Measurements from ENCODE around the gene LTBR.

Gene LTBR

GRCh38 chr12:6352193-6353173 is 31.5 kb upstream of the LTBR start:
- in situ Hi-C loops (cut with HindIII; ENCODE audit: low pct_unique_long_range_greater_than_20kb, low sequenced_read_pairs), result no loop called here
- no peak for DNase-seq (ENCODE audit: low read depth in 1 of 2, low spot score in 1 of 2)
- no peak for TF ChIP-seq JUND (IDR thresholded peaks at IDR 0.05; ENCODE audit: low read depth)

GRCh38 chr12:6354495-6355393 is 29.2 kb upstream of the LTBR start:
- in situ Hi-C loops (cut with HindIII; ENCODE audit: low pct_unique_long_range_greater_than_20kb, low sequenced_read_pairs), result no loop called here
- TF ChIP-seq JUND (IDR thresholded peaks at IDR 0.05; ENCODE audit: low read depth), result no peak

GRCh38 chr12:6355491-6356373 is 28.2 kb upstream of the LTBR start:
- no peak for TF ChIP-seq JUND (IDR thresholded peaks at IDR 0.05; ENCODE audit: low read depth)
- in situ Hi-C loops (cut with HindIII; ENCODE audit: low pct_unique_long_range_greater_than_20kb, low sequenced_read_pairs), result no loop called here
- DNase-seq (ENCODE audit: low read depth in 1 of 2, low spot score in 1 of 2), result no peak

More at GRCh38 chr12:6354495-6355393, 29.2 kb upstream of the LTBR start:
- DNase-seq (ENCODE audit: low read depth in 1 of 2, low spot score in 1 of 2), result no peak

- DNase-seq (ENCODE audit: low read depth in 1 of 2, low spot score in 1 of 2), result no peak
- TF ChIP-seq JUND (IDR thresholded peaks at IDR 0.05; ENCODE audit: low read depth), result no peak
- in situ Hi-C loops (cut with HindIII; ENCODE audit: low pct_unique_long_range_greater_than_20kb, low sequenced_read_pairs), result no loop called here
Measured at GRCh38 chr12:6356374-6356820, 27.6 kb upstream of the LTBR start.

- DNase-seq (ENCODE audit: low read depth in 1 of 2, low spot score in 1 of 2), result no peak
- no peak for TF ChIP-seq JUND (IDR thresholded peaks at IDR 0.05; ENCODE audit: low read depth)
Measured at GRCh38 chr12:6358881-6359280, 25.1 kb upstream of the LTBR start.

GRCh38 chr12:6360080-6360571 is 23.8 kb upstream of the LTBR start:
- in situ Hi-C loops (cut with HindIII; ENCODE audit: low pct_unique_long_range_greater_than_20kb, low sequenced_read_pairs), result no loop called here

More at GRCh38 chr12:6358881-6359280, 25.1 kb upstream of the LTBR start:
- in situ Hi-C loops (cut with HindIII; ENCODE audit: low pct_unique_long_range_greater_than_20kb, low sequenced_read_pairs), result no loop called here

GRCh38 chr12:6360578-6361490 is 23.1 kb upstream of the LTBR start:
- in situ Hi-C loops (cut with HindIII; ENCODE audit: low pct_unique_long_range_greater_than_20kb, low sequenced_read_pairs), result no loop called here
- no peak for TF ChIP-seq JUND (IDR thresholded peaks at IDR 0.05; ENCODE audit: low read depth)
- DNase-seq (ENCODE audit: low read depth in 1 of 2, low spot score in 1 of 2), result no peak

More at GRCh38 chr12:6360080-6360571, 23.8 kb upstream of the LTBR start:
- no peak for DNase-seq (ENCODE audit: low read depth in 1 of 2, low spot score in 1 of 2)
- TF ChIP-seq JUND (IDR thresholded peaks at IDR 0.05; ENCODE audit: low read depth), result no peak

GRCh38 chr12:6361834-6362233 is 22.1 kb upstream of the LTBR start:
- in situ Hi-C loops (cut with HindIII; ENCODE audit: low pct_unique_long_range_greater_than_20kb, low sequenced_read_pairs), result no loop called here
- TF ChIP-seq JUND (IDR thresholded peaks at IDR 0.05; ENCODE audit: low read depth), result no peak
- DNase-seq (ENCODE audit: low read depth in 1 of 2, low spot score in 1 of 2), result no peak

- no peak for TF ChIP-seq JUND (IDR thresholded peaks at IDR 0.05; ENCODE audit: low read depth)
- no peak for DNase-seq (ENCODE audit: low read depth in 1 of 2, low spot score in 1 of 2)
- in situ Hi-C loops (cut with HindIII; ENCODE audit: low pct_unique_long_range_greater_than_20kb, low sequenced_read_pairs), result no loop called here
Measured at GRCh38 chr12:6362403-6362802, 21.6 kb upstream of the LTBR start.

- DNase-seq (ENCODE audit: low read depth in 1 of 2, low spot score in 1 of 2), result no peak
- in situ Hi-C loops (cut with HindIII; ENCODE audit: low pct_unique_long_range_greater_than_20kb, low sequenced_read_pairs), result no loop called here
- TF ChIP-seq JUND (IDR thresholded peaks at IDR 0.05; ENCODE audit: low read depth), result no peak
Measured at GRCh38 chr12:6363010-6363329, 21.0 kb upstream of the LTBR start.

All from T47D (cell line).